ENCODE data around the gene MGST3.

The MGST3 gene

DNA sequence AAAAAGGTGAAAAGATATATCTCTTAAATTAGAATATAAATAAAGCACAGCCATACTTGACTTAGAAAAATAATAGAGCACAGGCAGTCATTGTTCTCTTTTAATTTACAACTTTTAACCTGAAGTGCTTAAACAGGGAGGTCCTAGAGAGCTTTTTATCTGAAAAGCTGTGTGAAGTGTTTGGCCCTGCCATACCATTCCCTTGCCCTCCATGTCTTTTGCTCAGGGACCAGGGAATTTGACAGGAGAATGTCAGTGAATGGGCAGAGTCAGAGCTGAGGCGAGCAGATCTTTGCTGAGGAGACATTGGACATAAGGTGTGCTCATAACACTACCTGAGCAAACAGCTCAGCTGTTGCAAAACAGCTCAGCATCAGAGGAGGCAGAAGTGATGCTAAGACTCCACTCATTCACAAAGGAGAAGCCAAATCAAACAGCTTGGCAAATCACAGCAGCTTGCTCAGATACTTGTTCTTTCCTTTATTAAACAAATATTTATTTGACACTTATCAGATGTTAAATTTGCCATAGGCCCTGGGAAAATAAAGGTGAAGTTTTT lies 14.9 kb upstream of the MGST3 start:
- Histone ChIP-seq H3K36me3 (ENCODE audit: insufficient read depth, low read length) (no peaks in the 10 kb centered on the region), H3K4me1 (ENCODE audit: insufficient read depth, low read length) (peaks cover 8% of the 10 kb centered on the region; the same call in 1 of the 2 replicates), H3K9me3 (ENCODE audit: control insufficient read depth, insufficient read depth, low read length) (no peaks in the 10 kb centered on the region), H3K9ac (ENCODE audit: low read depth, low read length) (no peak overlapping the region)

GRCh38 chr1:165616987-165617546 lies 14.0 kb upstream of the MGST3 start:
- no peaks in the 10 kb centered on the region for H3K36me3 ChIP-seq (ENCODE audit: insufficient read depth, low read length)
- no peaks in the 10 kb centered on the region for H3K9me3 ChIP-seq (ENCODE audit: control insufficient read depth, insufficient read depth, low read length)
- peaks cover 8% of the 10 kb centered on the region; the same call in 1 of the 2 replicates for H3K4me1 ChIP-seq (ENCODE audit: insufficient read depth, low read length)
- H3K9ac ChIP-seq (ENCODE audit: low read depth, low read length): no peak overlapping the region

GRCh38 chr1:165619647-165620151 lies 11.3 kb upstream of the MGST3 start:
- peaks cover 8% of the 10 kb centered on the region; the same call in 1 of the 2 replicates for H3K4me1 ChIP-seq (ENCODE audit: insufficient read depth, low read length)

DNA sequence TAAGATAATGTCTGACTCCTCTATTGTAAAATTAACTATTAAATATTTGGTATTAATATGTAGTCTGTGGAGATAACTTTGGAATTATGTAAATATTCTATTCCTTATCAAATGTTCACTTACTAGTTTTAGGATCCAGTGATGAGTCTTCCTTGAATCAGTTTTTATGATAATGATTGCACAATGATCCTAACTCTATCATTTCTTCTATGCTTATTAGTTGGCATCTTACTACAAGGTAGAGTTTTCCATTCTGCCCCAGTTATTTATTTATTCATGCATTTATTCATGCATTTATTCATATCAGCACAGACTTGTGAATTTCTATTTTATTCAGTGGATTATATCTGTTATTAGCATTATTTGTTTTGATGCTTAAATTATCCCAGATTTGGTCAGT lies 7.4 kb upstream of the MGST3 start:
- H3K4me1 ChIP-seq (ENCODE audit: insufficient read depth, low read length): no peaks in the 10 kb centered on the region; the same call in 1 of the 2 replicates
- no peak overlapping the region for H3K9ac ChIP-seq (ENCODE audit: low read depth, low read length)
- no peaks in the 10 kb centered on the region for H3K9me3 ChIP-seq (ENCODE audit: control insufficient read depth, insufficient read depth, low read length)
- H3K36me3 ChIP-seq (ENCODE audit: insufficient read depth, low read length): no peaks in the 10 kb centered on the region

More at GRCh38 chr1:165619647-165620151, 11.3 kb upstream of the MGST3 start:
- Histone ChIP-seq H3K36me3 (ENCODE audit: insufficient read depth, low read length) (no peaks in the 10 kb centered on the region), H3K9ac (ENCODE audit: low read depth, low read length) (no peak overlapping the region), H3K9me3 (ENCODE audit: control insufficient read depth, insufficient read depth, low read length) (no peaks in the 10 kb centered on the region)

DNA sequence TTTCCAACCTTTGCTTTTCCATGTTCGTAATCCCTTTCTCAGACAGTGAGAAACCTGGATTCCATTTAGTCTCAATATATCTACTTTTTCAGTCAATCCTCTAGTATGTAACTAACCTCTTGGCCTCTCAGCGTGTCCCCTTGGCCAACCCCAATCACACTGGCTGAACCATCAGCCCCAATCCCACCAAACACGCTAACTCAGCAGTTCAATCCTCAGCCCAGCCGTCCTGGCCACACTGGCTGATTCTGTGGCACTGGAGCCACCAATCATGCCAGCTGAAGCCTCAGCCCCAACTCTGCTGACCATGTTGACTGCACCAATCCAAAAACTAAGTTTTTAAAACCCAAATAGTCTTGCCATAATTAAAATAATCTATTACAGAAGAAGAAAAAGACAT lies 6.6 kb upstream of the MGST3 start:
- no peaks in the 10 kb centered on the region for H3K36me3 ChIP-seq (ENCODE audit: insufficient read depth, low read length)
- H3K9ac ChIP-seq (ENCODE audit: low read depth, low read length): no peak overlapping the region
- H3K9me3 ChIP-seq (ENCODE audit: control insufficient read depth, insufficient read depth, low read length): no peaks in the 10 kb centered on the region
- H3K4me1 ChIP-seq (ENCODE audit: insufficient read depth, low read length): no peaks in the 10 kb centered on the region; the same call in 1 of the 2 replicates

DNA sequence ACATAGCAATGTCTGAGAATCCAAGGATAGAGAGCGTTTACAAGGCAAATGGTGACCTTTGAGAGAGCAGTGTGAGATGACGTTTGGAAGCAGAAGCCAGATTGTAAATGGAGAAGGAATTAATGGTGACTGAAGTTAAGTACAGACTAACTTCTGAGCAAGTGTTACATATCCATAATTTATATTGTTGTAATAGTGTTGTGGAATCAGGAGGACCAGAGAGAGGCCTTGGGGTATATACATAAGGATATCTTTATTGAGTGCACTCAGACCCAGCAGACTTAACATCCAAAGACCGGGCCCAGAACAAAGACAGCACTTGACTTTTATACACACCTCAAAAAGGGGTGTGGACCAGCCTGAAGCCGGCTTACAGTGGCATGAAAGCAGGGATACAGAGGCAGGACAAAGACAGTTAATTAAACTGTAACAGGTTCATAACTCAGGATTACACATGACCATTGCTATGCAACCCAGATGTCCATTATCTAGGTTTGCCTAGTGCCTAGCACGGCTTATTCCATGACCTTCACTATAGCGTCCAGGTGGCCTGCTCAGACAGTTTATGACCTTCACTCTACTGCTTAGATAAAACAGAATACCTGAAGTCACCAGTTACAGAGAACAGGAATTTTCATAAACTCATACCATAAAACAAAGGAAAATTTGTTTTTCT lies 2.7 kb upstream of the MGST3 start:
- Histone ChIP-seq H3K9me3 (ENCODE audit: control insufficient read depth, insufficient read depth, low read length) (no peaks in the 10 kb centered on the region), H3K4me1 (ENCODE audit: insufficient read depth, low read length) (no peaks in the 10 kb centered on the region; the same call in 1 of the 2 replicates), H3K9ac (ENCODE audit: low read depth, low read length) (no peak overlapping the region)

GRCh38 chr1:165629151-165629550 lies 1.9 kb upstream of the MGST3 start:
- H3K9ac ChIP-seq (ENCODE audit: low read depth, low read length): no peak overlapping the region
- peaks cover 2% of the 10 kb centered on the region; the same call in 1 of the 2 replicates for H3K4me1 ChIP-seq (ENCODE audit: insufficient read depth, low read length)
- H3K9me3 ChIP-seq (ENCODE audit: control insufficient read depth, insufficient read depth, low read length): no peaks in the 10 kb centered on the region
- no peaks in the 10 kb centered on the region for H3K36me3 ChIP-seq (ENCODE audit: insufficient read depth, low read length)

More for the DNA sequence above, 2.7 kb upstream of the MGST3 start:
- H3K36me3 ChIP-seq (ENCODE audit: insufficient read depth, low read length): no peaks in the 10 kb centered on the region

- Histone ChIP-seq H3K36me3 (ENCODE audit: insufficient read depth, low read length) (no peaks in the 10 kb centered on the region), H3K9ac (ENCODE audit: low read depth, low read length) (peak overlapping the region; percentile 78), H3K4me1 (ENCODE audit: insufficient read depth, low read length) (peaks cover 9% of the 10 kb centered on the region), H3K9me3 (ENCODE audit: control insufficient read depth, insufficient read depth, low read length) (no peaks in the 10 kb centered on the region)
Observed at GRCh38 chr1:165629848-165630628, 996 bp upstream of the MGST3 start.

DNA sequence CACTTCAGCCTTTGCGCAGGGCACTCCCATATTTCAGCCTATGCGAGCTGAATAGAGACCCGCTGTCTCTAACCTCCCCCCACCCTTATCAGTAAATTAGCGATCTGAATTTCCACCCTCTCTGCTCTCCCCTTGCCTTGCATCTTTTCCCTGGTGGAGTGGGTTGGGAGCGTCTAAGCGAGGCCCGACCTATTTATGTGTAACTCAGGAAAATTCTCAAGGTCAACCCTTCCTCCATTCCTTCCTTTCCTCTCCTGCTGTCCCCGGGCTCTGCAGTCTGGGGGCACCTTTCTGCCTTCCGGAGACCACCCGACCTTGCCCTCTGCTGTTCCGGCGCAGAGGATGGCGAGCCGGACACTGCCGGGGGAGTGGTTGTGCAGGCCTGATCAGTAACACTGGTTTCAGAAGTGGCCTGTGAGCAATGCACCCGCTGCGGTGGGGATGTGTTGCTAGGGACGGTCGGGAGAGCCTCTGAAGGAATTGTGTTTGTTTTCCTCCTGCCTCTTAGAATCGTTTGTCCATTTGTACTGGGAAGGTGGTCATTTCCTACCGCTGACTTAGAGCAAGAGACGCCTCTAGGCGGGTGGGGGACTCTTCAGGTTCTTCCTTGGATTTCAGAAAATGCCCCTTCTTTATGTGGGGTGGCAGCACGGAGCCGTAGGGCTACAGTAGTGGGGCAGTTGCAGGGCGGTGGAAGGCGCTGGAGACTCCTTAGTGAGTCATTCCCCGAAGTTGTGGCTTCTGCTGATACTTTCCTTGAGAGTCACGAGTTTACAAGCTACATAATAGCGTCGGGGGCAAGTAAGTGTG lies 513 bp downstream of the MGST3 start:
- H3K4me1 ChIP-seq (ENCODE audit: insufficient read depth, low read length): peaks cover 16% of the 10 kb centered on the region
- no peaks in the 10 kb centered on the region for H3K36me3 ChIP-seq (ENCODE audit: insufficient read depth, low read length)
- no peaks in the 10 kb centered on the region for H3K9me3 ChIP-seq (ENCODE audit: control insufficient read depth, insufficient read depth, low read length)
- H3K9ac ChIP-seq (ENCODE audit: low read depth, low read length): peak overlapping the region; percentile 78

- H3K36me3 ChIP-seq (ENCODE audit: insufficient read depth, low read length): no peaks in the 10 kb centered on the region
- H3K4me1 ChIP-seq (ENCODE audit: insufficient read depth, low read length): peaks cover 16% of the 10 kb centered on the region
- H3K9ac ChIP-seq (ENCODE audit: low read depth, low read length): peak overlapping the region; percentile 78
- H3K9me3 ChIP-seq (ENCODE audit: control insufficient read depth, insufficient read depth, low read length): no peaks in the 10 kb centered on the region
Observed at GRCh38 chr1:165632152-165632469, 1.1 kb downstream of the MGST3 start.

DNA sequence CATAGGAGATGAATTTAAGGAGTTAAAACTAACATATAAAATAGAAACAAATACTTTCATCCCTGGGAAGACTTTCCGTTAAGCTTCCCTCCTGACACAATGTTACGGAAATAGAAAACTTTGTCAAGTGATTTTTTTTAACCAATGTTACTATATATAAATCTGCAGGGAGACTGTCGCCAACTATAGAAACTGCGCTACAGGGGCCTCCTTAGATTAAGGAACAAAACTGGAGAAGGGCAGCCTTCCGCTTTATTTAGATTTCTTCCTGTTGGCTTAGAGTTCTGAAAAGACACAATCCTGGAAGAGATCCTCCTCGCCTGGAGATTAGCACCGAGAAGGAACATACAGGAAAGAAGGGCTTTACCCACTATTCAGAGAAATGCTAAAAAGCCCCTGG lies 1.5 kb downstream of the MGST3 start:
- no peaks in the 10 kb centered on the region for H3K9me3 ChIP-seq (ENCODE audit: control insufficient read depth, insufficient read depth, low read length)
- H3K36me3 ChIP-seq (ENCODE audit: insufficient read depth, low read length): no peaks in the 10 kb centered on the region
- H3K9ac ChIP-seq (ENCODE audit: low read depth, low read length): peak overlapping the region; percentile 78
- peaks cover 16% of the 10 kb centered on the region for H3K4me1 ChIP-seq (ENCODE audit: insufficient read depth, low read length)

DNA sequence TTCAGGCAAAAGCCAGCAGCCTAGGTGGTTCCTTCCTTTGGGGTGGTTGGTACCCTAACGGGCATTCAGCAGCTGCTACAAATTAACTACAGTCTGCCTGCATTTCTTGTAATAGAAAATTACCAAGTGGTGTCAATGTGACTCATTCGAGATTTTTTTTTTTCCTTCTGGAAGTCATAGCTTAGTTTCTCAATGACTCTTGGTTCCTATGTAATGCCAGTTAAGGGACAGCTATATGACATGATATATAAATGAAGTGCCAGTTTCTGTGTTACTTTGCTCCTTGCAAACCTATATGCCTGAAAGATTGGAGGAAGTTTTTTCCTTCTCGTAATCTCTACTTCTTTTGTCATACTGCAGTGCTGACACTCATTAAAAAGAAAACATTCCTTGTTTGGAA lies 2.6 kb downstream of the MGST3 start:
- Histone ChIP-seq H3K9ac (ENCODE audit: low read depth, low read length) (no peak overlapping the region), H3K4me1 (ENCODE audit: insufficient read depth, low read length) (peaks cover 16% of the 10 kb centered on the region), H3K9me3 (ENCODE audit: control insufficient read depth, insufficient read depth, low read length) (no peaks in the 10 kb centered on the region), H3K36me3 (ENCODE audit: insufficient read depth, low read length) (no peaks in the 10 kb centered on the region)

DNA sequence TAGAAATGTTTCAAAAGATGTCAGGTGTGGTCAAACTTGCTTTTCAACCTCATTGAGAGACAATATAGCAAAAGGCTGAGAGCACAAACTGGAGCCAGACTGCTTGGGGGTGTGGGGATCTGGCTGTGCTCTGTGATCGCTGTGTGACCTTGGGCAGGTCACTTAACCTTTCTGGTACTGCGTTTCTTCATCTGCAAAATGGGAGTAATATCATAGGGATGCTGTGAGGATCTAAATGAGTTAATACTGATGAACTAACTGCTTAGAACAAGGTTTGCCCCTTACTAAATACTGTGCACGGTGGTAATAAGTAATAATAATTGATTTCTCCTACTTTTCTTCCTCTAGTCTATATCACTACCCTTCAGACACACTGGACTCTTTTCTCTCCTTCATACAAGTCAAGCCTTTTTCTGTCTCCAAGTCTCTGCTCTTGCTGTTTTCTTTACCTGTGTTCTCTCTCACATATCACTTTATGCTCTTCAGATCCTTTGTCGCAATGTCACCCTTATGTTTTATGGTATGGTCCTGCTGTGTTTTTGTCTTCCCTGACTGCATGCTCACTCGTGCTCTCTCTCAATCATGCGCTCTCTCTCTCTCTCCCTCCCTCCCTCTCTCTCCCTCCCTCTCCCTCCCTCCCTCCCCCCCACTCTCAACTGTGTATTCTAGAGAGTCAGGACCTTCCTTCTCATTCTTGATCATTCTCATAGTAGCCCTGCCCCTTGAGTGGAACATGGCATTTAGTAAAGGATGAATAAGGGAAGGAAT lies 3.3 kb downstream of the MGST3 start:
- H3K4me1 ChIP-seq (ENCODE audit: insufficient read depth, low read length): peaks cover 16% of the 10 kb centered on the region
- H3K9ac ChIP-seq (ENCODE audit: low read depth, low read length): no peak overlapping the region
- no peaks in the 10 kb centered on the region for H3K9me3 ChIP-seq (ENCODE audit: control insufficient read depth, insufficient read depth, low read length)
- no peaks in the 10 kb centered on the region for H3K36me3 ChIP-seq (ENCODE audit: insufficient read depth, low read length)
